Measurements from ENCODE around the gene TMEM92. TPM values are rescaled to one million over a fixed set of nuclear protein-coding genes. Genes with fewer than 3 reads are reported as not detected.
A peak's percentile ranks its signal among the peaks of the same experiment; 100 is the strongest.

Gene TMEM92
- total and polyA plus RNA-seq, 2 of the 13 experiments (the other 11 are each of a cell fraction or from before 2014, with no cell fraction given), result 0.07 TPM; not detected in 1

DNA sequence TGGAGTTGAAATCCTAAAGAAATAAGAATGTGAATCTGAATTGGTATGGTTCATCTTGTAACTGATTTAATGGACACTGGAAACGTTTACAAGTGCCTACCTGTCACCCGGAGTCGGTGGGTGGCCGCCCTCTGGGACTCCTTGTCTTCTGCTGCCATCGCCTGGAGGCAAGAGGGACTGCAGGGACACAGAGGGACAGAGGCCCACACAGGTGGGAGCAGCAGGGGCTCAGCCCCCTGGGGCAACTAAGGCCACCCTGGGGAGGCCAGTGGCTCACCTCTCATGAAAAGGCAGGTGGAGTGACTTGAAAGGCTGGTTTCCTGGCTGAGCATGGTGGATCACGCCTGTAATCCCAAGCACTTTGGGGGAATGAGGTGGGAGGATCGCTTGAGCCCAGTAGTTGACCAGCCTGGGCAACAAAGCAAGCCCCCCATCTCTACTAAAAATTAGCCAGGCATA, 23.2 kb downstream of the TMEM92 start (continued):
- TF ChIP-seq, protein P1, sequence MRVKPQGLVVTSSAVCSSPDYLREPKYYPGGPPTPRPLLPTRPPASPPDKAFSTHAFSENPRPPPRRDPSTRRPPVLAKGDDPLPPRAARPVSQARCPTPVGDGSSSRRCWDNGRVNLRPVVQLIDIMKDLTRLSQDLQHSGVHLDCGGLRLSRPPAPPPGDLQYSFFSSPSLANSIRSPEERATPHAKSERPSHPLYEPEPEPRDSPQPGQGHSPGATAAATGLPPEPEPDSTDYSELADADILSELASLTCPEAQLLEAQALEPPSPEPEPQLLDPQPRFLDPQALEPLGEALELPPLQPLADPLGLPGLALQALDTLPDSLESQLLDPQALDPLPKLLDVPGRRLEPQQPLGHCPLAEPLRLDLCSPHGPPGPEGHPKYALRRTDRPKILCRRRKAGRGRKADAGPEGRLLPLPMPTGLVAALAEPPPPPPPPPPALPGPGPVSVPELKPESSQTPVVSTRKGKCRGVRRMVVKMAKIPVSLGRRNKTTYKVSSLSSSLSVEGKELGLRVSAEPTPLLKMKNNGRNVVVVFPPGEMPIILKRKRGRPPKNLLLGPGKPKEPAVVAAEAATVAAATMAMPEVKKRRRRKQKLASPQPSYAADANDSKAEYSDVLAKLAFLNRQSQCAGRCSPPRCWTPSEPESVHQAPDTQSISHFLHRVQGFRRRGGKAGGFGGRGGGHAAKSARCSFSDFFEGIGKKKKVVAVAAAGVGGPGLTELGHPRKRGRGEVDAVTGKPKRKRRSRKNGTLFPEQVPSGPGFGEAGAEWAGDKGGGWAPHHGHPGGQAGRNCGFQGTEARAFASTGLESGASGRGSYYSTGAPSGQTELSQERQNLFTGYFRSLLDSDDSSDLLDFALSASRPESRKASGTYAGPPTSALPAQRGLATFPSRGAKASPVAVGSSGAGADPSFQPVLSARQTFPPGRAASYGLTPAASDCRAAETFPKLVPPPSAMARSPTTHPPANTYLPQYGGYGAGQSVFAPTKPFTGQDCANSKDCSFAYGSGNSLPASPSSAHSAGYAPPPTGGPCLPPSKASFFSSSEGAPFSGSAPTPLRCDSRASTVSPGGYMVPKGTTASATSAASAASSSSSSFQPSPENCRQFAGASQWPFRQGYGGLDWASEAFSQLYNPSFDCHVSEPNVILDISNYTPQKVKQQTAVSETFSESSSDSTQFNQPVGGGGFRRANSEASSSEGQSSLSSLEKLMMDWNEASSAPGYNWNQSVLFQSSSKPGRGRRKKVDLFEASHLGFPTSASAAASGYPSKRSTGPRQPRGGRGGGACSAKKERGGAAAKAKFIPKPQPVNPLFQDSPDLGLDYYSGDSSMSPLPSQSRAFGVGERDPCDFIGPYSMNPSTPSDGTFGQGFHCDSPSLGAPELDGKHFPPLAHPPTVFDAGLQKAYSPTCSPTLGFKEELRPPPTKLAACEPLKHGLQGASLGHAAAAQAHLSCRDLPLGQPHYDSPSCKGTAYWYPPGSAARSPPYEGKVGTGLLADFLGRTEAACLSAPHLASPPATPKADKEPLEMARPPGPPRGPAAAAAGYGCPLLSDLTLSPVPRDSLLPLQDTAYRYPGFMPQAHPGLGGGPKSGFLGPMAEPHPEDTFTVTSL (CRISPR knock-in tag; IDR thresholded peaks at IDR 0.05; ENCODE audit: borderline replicate concordance), result no peak
- TF ChIP-seq HNF4G (IDR thresholded peaks at IDR 0.05; ENCODE audit: borderline replicate concordance, low read depth, low read length), result no peak
- TF ChIP-seq HNF4G (CRISPR knock-in tag; IDR thresholded peaks at IDR 0.05; ENCODE audit: borderline replicate concordance, low read depth), result no peak
- 0 out of 2 replicates have a peak, but pooled peaks have one; percentile 9 for TF ChIP-seq SP5 (CRISPR knock-in tag; IDR thresholded peaks at IDR 0.05; ENCODE audit: borderline replicate concordance, low read depth)
- no peak for TF ChIP-seq POLR2A (IDR thresholded peaks at IDR 0.05; ENCODE audit: insufficient read depth in 1 of 2, low read depth in 2 of 2, low read length in 2 of 2)
- TF ChIP-seq CCAR2 (optimal IDR thresholded peaks at IDR 0.05; ENCODE audit: low read depth, low read length), result no peak
- TF ChIP-seq, protein P2, sequence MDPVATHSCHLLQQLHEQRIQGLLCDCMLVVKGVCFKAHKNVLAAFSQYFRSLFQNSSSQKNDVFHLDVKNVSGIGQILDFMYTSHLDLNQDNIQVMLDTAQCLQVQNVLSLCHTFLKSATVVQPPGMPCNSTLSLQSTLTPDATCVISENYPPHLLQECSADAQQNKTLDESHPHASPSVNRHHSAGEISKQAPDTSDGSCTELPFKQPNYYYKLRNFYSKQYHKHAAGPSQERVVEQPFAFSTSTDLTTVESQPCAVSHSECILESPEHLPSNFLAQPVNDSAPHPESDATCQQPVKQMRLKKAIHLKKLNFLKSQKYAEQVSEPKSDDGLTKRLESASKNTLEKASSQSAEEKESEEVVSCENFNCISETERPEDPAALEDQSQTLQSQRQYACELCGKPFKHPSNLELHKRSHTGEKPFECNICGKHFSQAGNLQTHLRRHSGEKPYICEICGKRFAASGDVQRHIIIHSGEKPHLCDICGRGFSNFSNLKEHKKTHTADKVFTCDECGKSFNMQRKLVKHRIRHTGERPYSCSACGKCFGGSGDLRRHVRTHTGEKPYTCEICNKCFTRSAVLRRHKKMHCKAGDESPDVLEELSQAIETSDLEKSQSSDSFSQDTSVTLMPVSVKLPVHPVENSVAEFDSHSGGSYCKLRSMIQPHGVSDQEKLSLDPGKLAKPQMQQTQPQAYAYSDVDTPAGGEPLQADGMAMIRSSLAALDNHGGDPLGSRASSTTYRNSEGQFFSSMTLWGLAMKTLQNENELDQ (CRISPR knock-in tag; IDR thresholded peaks at IDR 0.05; ENCODE audit: borderline replicate concordance), result no peak
- no peak for TF ChIP-seq MAFK (conservative IDR thresholded peaks at IDR 0.05 in 1 of 2, IDR thresholded peaks at IDR 0.05 in 1 of 2; ENCODE audit: low read length in 2 of 2)
- TF ChIP-seq, protein P3, sequence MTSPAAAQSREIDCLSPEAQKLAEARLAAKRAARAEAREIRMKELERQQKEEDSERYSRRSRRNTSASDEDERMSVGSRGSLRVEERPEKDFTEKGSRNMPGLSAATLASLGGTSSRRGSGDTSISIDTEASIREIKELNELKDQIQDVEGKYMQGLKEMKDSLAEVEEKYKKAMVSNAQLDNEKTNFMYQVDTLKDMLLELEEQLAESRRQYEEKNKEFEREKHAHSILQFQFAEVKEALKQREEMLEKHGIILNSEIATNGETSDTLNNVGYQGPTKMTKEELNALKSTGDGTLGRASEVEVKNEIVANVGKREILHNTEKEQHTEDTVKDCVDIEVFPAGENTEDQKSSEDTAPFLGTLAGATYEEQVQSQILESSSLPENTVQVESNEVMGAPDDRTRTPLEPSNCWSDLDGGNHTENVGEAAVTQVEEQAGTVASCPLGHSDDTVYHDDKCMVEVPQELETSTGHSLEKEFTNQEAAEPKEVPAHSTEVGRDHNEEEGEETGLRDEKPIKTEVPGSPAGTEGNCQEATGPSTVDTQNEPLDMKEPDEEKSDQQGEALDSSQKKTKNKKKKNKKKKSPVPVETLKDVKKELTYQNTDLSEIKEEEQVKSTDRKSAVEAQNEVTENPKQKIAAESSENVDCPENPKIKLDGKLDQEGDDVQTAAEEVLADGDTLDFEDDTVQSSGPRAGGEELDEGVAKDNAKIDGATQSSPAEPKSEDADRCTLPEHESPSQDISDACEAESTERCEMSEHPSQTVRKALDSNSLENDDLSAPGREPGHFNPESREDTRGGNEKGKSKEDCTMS (CRISPR knock-in tag; conservative IDR thresholded peaks at IDR 0.05), result no peak
- TF ChIP-seq EP300 (IDR thresholded peaks at IDR 0.05; ENCODE audit: low read depth in 2 of 2, low read length in 2 of 2), result no peak
- no peak for TF ChIP-seq EP300 (CRISPR knock-in tag; IDR thresholded peaks at IDR 0.05; ENCODE audit: borderline replicate concordance)
- no peak for TF ChIP-seq KDM5A (IDR thresholded peaks at IDR 0.05; ENCODE audit: borderline replicate concordance, low read length)
- TF ChIP-seq CBX2 (IDR thresholded peaks at IDR 0.05; ENCODE audit: low read depth, low read length), result no peak
- no peak for TF ChIP-seq CBX2 (CRISPR knock-in tag; IDR thresholded peaks at IDR 0.05; ENCODE audit: low read depth)
- no peak for TF ChIP-seq TMF1 (CRISPR knock-in tag; IDR thresholded peaks at IDR 0.05; ENCODE audit: low read depth)
- TF ChIP-seq ZEB1 (IDR thresholded peaks at IDR 0.05; ENCODE audit: insufficient replicate concordance, low read depth), result no peak
- no peak for TF ChIP-seq ARHGAP35 (CRISPR knock-in tag; IDR thresholded peaks at IDR 0.05; ENCODE audit: borderline replicate concordance)
- TF ChIP-seq, protein P4, sequence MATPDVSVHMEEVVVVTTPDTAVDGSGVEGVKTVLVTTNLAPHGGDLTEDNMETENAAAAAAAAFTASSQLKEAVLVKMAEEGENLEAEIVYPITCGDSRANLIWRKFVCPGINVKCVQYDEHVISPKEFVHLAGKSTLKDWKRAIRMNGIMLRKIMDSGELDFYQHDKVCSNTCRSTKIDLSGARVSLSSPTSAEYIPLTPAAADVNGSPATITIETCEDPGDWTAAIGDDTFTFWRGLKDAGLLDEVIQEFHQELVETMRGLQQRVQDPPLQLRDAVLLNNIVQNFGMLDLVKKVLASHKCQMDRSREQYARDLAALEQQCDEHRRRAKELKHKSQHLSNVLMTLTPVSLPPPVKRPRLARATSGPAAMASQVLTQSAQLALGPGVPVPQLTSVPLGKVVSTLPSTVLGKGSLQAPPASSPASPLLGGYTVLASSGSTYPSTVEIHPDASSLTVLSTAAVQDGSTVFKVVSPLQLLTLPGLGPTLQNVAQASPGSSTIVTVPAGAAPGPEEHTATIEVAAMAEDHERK (CRISPR knock-in tag; IDR thresholded peaks at IDR 0.05; ENCODE audit: low read depth), result no peak
